Suprapubic skin (tissue), 4 donors: ENCODE results near the gene SULT1A2. TPM values are rescaled to one million over a fixed set of nuclear protein-coding genes. Genes with fewer than 3 reads are reported as not detected.
"Not testable (repeated sequence)": the region's sequence is repeated elsewhere in the genome, so short reads cannot be mapped to it uniquely, and the experiment has no call there.

Experiments
- DNase-seq, 2 donors: peaks; one replicate each; pipeline ENCODE4 v3.0.0-alpha.2; 2019; ENCODE audit warnings: low spot score in 2 of 2
- H3K27ac ChIP-seq: fragments of 200-600 bp; sonication (generic); one replicate; pipeline ENCODE4 v1.5.1; 2019
- H3K27me3 ChIP-seq: fragments of 200-600 bp; sonication (generic); one replicate; pipeline ENCODE4 v1.5.1; 2019
- H3K36me3 ChIP-seq: fragments of 200-600 bp; sonication (generic); one replicate; pipeline ENCODE4 v1.5.1; 2019
- H3K4me1 ChIP-seq: fragments of 200-600 bp; sonication (generic); one replicate; pipeline ENCODE4 v1.5.1; 2019
- H3K4me3 ChIP-seq: fragments of 200-600 bp; sonication (generic); one replicate; pipeline ENCODE4 v1.5.1; 2019; ENCODE audit warnings: mild to moderate bottlenecking
- H3K9me3 ChIP-seq: fragments of 200-600 bp; sonication (generic); one replicate; pipeline ENCODE4 v1.5.1; 2019
- EP300 ChIP-seq: sonication (generic); formaldehyde crosslinking; IDR thresholded peaks from one replicate; pipeline ENCODE4 v1.6.1; 2017; ENCODE audit warnings: antibody characterized with exemption
- POLR2A ChIP-seq, 2 donors: fragments of 450-650 bp; IDR thresholded peaks; one replicate each; pipeline ENCODE4 v1.6.1; 2017; ENCODE audit warnings: antibody characterized with exemption in 2 of 2, mild to moderate bottlenecking in 2 of 2, moderate library complexity in 2 of 2
- POLR2AphosphoS5 ChIP-seq, 3 donors: sonication (generic); formaldehyde crosslinking; IDR thresholded peaks; one replicate each; pipeline ENCODE4 v1.6.1; 2017; ENCODE audit warnings: antibody characterized with exemption in 3 of 3
- WGBS: methylation state at CpG from one replicate; pipeline ENCODE4 v1.1.5; 2018; 5-methylcytosine and 5-hydroxymethylcytosine counted together
- total RNA-seq, 4 donors: library from RNA; depleted of rRNA; stranded (reverse); fragments of >200 nt; gene quantifications; one replicate each; pipeline ENCODE4 v1.1.0, GENCODE V29; 2016
- TF ChIP-seq, protein P1 (sequence below), 2 donors: fragments of 200-600 bp in 1 of 2; fragments of 450-650 bp in 1 of 2; sonication (generic) in 1 of 2; IDR thresholded peaks; one replicate each; pipeline ENCODE4 v1.5.1; 2016 to 2019; ENCODE audit warnings: antibody characterized with exemption in 2 of 2, mild to moderate bottlenecking in 1 of 2, moderate library complexity in 1 of 2

The SULT1A2 gene
- not detected for total RNA-seq

DNA sequence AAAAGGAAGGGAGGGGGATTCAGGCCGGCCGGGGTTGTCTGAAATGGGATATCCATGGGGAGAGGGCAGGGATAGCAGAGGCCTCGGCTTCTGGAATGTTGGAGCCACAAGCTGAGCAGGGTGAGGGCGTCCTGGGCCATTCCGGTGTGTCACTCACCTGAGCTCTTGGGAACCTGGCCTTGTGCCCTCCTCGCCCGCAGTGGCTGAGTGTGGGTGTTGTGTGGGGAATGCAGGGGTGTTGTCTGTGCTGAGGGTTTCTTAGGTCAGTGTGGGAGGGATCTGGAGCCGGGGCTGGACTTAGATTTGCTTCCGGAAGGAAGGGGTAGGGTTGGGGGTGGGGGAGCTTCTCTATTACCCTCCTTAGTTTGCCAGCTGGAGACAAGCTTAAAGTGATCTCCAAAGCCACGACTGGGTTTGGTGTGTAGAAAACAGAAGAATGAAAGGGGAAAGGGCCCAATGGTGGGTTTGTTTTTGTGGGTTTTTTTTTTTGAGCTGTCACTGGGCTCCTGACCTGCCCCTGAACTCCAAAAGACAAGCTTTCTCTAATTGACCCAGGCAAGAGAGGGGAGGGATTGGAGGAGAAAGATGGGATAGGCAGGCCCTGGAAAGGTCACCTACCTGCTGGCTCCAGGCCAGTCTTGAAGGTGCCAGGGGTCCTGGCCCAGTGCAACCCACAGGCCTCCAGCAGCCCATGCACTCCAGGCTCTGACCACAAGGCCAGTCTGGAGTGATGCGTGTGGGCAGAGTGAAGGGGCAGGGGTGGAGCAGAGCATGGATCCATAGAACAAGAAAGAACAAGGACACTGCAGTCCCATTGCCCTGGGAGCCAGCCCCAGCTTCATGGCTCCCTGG, at the start of gene SULT1A2:
Gene SULT1A2 (minus strand): TSS at position 211 of the 852 bp plus-strand sequence. CDS start 1,120 bp downstream, outside the sequence.
- Histone ChIP-seq H3K36me3 (peaks cover 4% of the 10 kb centered on the region), H3K4me3 (no peak within 1 kb of the TSS), H3K4me1 (peaks cover 8% of the 10 kb centered on the region), H3K9me3 (no peaks in the 10 kb centered on the region), H3K27me3 (no peaks in the 10 kb centered on the region), H3K27ac (no peak within 1 kb of the TSS)
- WGBS, result 33% methylated on average over 11 of the region's 11 CpGs
- no peak for DNase-seq
- TF ChIP-seq, protein P1, sequence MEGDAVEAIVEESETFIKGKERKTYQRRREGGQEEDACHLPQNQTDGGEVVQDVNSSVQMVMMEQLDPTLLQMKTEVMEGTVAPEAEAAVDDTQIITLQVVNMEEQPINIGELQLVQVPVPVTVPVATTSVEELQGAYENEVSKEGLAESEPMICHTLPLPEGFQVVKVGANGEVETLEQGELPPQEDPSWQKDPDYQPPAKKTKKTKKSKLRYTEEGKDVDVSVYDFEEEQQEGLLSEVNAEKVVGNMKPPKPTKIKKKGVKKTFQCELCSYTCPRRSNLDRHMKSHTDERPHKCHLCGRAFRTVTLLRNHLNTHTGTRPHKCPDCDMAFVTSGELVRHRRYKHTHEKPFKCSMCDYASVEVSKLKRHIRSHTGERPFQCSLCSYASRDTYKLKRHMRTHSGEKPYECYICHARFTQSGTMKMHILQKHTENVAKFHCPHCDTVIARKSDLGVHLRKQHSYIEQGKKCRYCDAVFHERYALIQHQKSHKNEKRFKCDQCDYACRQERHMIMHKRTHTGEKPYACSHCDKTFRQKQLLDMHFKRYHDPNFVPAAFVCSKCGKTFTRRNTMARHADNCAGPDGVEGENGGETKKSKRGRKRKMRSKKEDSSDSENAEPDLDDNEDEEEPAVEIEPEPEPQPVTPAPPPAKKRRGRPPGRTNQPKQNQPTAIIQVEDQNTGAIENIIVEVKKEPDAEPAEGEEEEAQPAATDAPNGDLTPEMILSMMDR (IDR thresholded peaks at IDR 0.05), result no peak
- no peak for TF ChIP-seq EP300
- no peak for TF ChIP-seq POLR2A (IDR thresholded peaks at IDR 0.05)
- no peak for TF ChIP-seq POLR2AphosphoS5 (IDR thresholded peaks at IDR 0.05)

DNA sequence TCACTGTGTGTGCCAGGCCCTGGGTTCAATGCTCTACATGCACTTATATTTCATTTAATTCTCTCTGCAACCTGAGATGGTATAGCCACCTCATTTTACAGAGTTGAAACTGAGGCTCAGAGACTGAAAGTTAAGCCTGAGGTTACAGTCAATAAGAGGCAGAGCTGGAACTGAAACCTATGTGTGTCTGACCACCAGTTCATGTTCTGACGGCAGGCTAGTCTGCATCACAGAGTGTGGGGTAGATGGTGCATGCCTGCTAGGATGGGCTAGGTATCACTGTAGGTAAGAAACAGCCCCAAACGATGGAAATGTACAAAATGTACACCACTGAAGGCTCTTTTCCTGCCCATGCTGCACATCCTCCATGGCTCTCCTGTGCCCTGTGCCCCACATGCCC, 43.1 kb upstream of the SULT1A2 start:
- not testable (repeated sequence) for H3K9me3 ChIP-seq, H3K4me1 ChIP-seq, H3K4me3 ChIP-seq, DNase-seq, H3K27ac ChIP-seq, H3K36me3 ChIP-seq, H3K27me3 ChIP-seq
- 81% methylated on average over 2 of the region's 2 CpGs for WGBS

DNA sequence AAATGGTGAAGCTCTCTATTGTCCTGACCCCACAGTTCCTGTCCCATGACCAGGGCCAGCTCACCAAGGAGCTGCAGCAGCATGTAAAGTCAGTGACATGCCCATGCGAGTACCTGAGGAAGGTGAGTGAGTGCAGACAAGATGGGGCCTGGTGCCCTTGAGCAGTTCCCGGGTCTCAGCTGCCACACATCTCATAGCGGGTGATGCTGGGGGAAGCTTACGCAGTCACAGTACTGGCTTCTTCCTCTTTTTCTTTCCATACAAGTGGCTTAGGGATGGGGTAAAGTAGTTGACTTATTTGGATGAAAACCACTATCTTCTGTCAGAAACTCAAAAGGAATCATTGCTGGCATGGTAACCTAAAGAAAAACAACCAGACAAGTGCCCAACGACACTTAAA, 41.5 kb upstream of the SULT1A2 start:
- not testable (repeated sequence) for H3K9me3 ChIP-seq, H3K27ac ChIP-seq, H3K4me1 ChIP-seq, H3K27me3 ChIP-seq, DNase-seq, H3K4me3 ChIP-seq, H3K36me3 ChIP-seq
- no CpG with 5 or more reads among the region's 5 CpGs for WGBS

- H3K27me3 ChIP-seq, DNase-seq, H3K9me3 ChIP-seq, H3K27ac ChIP-seq, H3K4me1 ChIP-seq, H3K36me3 ChIP-seq, H3K4me3 ChIP-seq: not testable (repeated sequence)
- 82% methylated on average over 1 of the region's 1 CpG for WGBS
These were observed 40.9 kb upstream of the SULT1A2 start, which contains the start of gene NPIPB8 for GRCh38 chr16:28637765-28638164. Gene NPIPB8 (plus strand): TSS chr16:28638065. CDS start chr16:28638361, 296 bp downstream.

DNA sequence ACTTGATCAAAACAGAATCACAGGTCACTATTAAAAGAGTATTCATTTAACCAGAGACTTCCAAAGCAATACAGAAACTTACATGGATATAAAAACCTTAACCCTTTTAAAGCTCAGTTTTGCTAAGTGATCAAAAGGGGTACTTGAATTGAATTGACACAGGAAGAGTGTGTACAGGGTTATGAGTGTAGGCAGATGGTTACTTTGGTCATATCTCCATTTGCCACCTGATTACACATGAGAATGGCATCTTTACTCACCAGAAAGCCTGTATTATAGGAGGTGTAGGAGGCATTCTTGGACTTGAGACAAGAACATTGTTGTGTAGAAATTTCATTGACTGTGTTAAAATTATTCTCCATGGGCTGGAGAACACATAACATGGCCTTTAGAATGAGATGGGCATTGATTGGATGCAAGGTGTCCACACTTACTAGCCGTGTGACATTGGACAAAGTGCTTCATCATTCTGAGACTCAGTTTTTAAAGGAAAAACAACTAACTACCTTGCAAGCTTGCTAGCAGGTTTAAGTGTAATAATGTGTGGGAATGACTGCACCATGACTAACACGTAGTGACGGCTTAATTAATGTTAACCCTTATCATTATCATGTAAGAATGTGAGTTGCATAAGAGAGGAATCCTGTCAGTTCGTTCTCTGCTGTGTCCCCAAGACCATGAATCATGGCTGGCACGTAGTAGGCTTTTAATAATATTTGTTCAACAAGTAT, 39.4 kb upstream of the SULT1A2 start:
- not testable (repeated sequence) for H3K27me3 ChIP-seq, H3K36me3 ChIP-seq, H3K9me3 ChIP-seq, H3K4me3 ChIP-seq, H3K4me1 ChIP-seq, DNase-seq, H3K27ac ChIP-seq
- WGBS, result 38% methylated on average over 5 of the region's 5 CpGs

DNA sequence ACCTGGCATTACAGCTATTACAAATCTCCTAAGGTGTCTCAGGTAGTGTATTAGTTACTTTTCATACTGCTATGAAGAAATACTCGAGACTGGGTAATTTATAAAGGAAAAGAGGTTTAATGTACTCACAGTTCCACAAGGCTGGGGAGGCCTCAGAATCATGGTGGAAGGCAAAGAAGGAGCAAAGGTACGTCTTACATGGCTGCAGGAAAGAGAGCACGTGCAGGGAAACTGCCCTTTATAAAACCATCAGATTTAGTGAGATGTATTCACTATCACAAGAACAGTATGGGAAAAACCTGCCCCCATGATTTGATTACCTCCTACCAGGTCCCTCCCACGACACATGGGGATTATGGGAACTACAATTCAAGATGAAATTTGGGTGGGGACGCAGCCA, 34.1 kb upstream of the SULT1A2 start:
- DNase-seq, H3K9me3 ChIP-seq, H3K4me1 ChIP-seq, H3K27me3 ChIP-seq, H3K27ac ChIP-seq, H3K36me3 ChIP-seq, H3K4me3 ChIP-seq: not testable (repeated sequence)
- 83% methylated on average over 4 of the region's 5 CpGs for WGBS

- H3K27me3 ChIP-seq, result no peaks in the 10 kb centered on the region
- peaks cover 11% of the 10 kb centered on the region for H3K4me1 ChIP-seq
- 3% methylated on average over 17 of the region's 68 CpGs for WGBS
- H3K4me3 ChIP-seq, result peak overlapping the region; percentile 49
- H3K9me3 ChIP-seq, result no peaks in the 10 kb centered on the region
- TF ChIP-seq EP300 (no peak), POLR2AphosphoS5 (IDR thresholded peaks at IDR 0.05) (no peak), POLR2A (IDR thresholded peaks at IDR 0.05) (no peak)
- TF ChIP-seq, protein P1 (IDR thresholded peaks at IDR 0.05), result no peak
- no peaks in the 10 kb centered on the region for H3K36me3 ChIP-seq
- no peak for DNase-seq
- no peak overlapping the region for H3K27ac ChIP-seq
These were observed 26.4 kb upstream of the SULT1A2 start for GRCh38 chr16:28623172-28623711.

DNA sequence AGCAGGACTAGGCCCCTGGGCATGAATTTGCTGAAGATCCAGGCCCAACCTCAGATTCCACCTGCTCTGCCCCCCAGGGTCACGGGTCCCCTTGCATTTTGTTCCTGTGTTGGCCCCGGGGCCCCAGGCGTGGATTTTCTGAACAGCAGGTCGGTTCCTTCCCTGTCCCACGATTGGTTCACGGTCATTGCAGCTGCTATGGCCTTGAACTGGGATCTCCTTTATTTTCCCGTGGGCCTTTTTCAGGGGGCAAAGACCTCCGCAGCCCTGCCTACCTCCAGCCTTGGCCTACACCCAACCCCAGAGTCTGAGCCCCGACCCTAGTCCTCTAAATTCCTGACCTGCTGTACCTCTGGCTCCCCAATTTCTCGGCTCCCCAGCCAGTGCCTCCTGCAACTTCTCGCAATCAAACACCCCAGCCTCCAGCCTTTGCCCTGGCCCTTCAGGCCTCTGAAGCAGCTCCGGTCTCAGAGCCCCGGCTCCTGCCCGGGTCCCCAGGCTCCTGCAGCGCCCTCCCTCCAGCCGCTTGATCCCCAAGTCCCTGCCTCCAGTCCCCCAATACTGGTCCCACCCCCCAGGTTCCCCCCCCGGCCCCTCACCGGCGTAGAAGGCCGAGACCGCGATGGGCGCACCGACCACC, 25.8 kb upstream of the SULT1A2 start:
- 46% methylated on average over 22 of the region's 24 CpGs for WGBS

More for the DNA sequence above, 25.8 kb upstream of the SULT1A2 start:
- H3K27me3 ChIP-seq, H3K9me3 ChIP-seq, H3K27ac ChIP-seq, DNase-seq, H3K36me3 ChIP-seq: not testable (repeated sequence)
- H3K4me1 ChIP-seq, result peaks cover 11% of the 10 kb centered on the region
- H3K4me3 ChIP-seq, result peak overlapping the region; percentile 49
